HCEC 1CT (cell line): ENCODE results near the gene SERTAD1.

Experiments
- DNase-seq: peaks from one replicate; pipeline ENCODE4 v3.0.0-alpha.2; 2017

SERTAD1 gene

DNA sequence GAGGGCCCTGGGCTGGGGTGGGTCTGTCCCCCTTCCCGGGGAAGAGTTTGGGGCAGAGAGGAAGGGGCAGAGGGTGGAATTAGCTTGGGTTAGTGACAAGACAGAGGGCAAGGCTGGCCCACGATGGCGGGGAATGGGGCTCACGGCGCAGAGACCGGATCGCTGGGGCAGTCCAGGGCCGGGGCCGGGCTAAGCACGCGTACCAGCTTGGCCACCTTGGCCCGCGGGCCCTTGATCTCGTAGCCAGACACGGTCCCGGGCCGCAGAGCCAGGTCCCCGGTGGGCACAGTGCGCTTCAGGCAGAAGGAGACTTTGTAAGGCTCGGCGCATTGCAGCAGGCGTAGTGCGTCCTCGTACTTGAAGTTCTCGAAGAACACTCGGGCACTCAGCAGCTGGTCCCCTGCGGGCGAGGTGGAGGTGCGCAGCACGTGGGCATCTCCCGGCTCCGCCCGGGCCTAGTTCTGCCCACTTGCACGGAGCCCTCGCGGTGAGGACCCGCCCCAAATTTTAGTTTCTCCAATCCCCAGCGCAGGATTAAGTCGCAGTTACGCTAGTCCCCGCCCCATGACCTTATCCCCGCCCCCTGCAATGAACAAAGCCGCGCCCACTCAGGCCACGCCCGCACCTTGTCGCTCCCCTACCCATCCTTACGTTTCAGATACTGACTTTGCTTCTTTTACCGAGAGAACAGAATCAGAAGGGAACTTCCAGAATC lies 27.2 kb downstream of the SERTAD1 start:
- no peak for DNase-seq

DNA sequence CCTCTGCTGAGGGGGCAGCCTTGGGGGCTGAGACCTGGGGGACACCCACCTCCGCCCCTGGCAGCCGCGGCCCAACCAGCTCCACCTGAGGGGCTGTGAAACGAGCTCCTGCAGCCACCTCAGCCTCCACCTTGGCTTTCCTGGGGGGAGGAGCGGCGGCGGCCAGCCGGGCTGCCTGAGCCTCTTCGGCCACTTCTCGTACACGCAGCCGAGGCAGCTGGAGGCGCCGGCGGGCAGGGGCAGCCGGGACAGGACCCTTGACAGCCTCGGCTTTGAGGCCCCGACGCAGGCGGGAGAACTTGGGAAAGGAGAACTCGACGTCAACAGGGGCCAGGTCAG lies 28.3 kb downstream of the SERTAD1 start:
- DNase-seq, result no peak

DNA sequence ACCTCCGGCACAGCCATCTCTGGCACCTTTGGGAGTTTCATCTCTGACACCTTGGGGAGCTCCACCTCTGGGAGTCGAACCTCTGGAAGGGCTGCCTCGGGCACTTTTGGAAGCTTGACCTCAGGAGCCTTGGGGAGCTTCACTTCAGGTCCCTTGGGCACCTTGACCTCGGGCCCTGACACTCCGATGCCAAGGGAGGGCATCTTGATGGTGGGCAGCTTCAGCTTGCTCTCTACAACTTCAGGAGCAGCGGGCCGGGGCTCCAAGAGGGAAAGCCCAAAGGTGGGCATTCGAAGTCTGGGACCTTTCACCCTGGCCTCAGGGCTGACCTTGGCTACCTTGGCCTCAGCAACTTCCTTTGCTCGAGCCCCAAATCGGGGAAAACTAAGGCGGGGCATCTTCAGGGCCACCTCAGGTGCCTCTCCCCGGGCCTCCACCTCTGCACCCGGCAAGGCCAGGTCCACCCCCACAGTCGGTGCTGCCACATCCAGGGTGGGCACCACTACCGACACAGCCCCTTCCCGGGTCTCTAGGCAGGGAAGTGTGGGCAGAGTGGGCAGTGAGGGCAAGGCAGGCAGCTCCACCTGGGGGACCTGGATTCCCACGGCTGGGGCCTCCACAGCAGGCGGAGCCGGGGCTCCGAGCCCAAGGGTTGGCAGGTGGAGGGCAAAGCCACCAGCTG lies 28.8 kb downstream of the SERTAD1 start:
- no peak for DNase-seq

- DNase-seq, result no peak
These were observed 29.8 kb downstream of the SERTAD1 start for GRCh38 chr19:40395956-40396355.

DNA sequence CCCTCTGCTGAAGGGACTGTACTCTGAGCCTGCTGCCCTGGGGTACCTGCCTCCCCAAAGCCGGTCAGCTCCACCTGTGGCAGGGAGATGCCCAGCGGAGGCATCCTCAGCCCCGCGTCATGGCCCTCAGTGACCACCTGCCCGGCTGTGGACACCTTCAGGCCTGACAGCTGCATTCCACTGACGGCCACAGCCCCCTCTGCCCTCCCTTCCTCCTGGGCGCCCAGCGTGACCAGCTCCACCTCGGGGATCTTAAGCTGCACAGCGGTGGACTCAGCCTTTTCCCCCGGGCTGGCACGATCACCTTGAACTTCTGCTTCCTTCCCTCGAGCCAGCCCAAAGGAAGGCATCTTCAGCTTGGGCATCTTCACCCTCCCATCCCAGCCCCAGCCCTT lies 31.0 kb downstream of the SERTAD1 start:
- DNase-seq, result no peak

GRCh38 chr19:40393894-40394815 lies 31.6 kb downstream of the SERTAD1 start:
- DNase-seq, result no peak

DNA sequence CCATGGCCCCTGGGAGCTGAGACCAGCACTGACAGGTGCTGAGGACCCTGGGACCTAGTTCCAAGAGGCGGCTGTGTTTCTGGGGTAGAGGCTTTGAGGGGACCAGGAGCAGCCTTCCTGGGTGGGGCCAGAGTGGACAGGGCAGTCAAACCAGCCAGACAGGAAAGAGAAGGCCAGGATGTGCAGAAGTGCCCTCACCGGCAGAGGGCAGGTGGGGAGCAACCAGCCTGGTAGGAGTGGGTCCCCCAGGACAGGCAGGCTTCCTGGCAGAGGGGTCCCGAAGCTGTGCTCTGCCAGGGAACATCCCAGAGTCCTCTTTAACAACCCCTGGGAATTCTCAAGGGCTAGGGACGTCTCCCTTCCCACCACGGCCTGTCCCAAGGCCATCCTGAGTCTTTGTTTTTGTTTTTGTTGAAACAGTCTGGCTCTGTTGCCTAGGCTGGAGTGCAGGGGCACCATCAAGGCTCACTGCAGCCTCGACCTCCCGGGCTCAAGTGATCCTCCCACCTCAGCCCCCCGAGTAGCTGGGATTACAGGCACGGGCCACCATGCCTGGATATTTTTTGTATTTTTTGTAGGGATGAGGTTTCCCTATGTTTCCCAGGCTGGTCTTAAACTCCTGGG lies 32.8 kb downstream of the SERTAD1 start:
- DNase-seq, result no peak

- DNase-seq, result no peak
These were observed 33.7 kb downstream of the SERTAD1 start for GRCh38 chr19:40392123-40392522.

DNA sequence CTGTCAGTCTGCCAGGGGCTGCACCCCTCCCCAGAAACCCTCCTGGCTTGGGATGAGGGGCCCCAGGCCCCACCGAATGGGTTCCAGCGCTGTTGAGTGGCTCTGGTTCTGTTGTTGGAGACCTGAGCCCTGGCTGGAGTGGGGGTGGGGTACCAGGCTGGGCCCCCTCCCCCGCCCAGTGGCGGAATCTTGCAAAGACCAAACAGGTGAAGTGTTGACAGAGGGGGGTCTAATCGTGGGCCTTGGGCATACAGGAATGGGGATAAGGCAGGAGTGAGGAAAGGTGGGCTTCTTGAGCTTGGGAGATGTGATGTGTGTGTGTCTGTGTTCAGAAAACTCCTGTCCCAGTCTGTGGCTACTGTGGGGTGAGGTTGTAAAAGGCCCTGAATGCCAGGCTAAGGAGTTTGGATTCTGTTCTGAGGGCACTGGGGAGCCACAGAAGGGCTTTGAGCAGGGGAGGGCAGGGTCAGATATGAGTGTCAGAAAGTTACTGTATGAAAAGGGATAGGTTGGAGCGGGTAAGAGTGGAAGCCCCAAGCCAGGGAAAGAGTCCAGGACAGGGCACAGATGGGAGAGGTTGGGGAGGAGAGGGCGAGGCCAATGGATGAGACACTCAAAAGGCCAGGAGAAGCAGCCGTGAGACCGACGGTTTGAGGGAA lies 35.6 kb downstream of the SERTAD1 start, which contains the start of gene HIPK4:
Gene HIPK4, minus strand, starts transcription at position 98 of the 659 bp plus-strand sequence. CDS start 279 bp downstream, outside the sequence.
- no peak for DNase-seq

- no peak for DNase-seq
These were observed 36.2 kb downstream of the SERTAD1 start for GRCh38 chr19:40389404-40390083.

DNA sequence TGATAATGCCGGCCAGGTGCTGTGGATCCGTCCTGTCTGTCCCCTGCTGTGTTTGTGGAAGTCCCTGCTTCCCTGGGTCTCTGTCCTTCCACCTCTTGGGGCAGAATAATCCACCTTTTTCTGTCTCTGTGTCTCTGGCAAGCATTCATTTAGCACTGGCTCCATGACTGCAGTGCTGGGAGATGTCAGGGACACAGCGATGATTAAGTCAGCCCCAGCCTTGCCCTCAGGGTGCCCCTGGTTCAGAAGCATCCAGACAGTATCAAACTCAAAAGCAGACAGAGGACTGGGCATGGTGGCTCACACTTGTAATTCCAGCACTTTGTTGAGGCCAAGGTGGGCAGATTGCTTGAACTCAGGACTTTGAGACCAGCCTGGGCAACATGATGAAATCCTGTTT lies 37.3 kb downstream of the SERTAD1 start:
- no peak for DNase-seq

DNA sequence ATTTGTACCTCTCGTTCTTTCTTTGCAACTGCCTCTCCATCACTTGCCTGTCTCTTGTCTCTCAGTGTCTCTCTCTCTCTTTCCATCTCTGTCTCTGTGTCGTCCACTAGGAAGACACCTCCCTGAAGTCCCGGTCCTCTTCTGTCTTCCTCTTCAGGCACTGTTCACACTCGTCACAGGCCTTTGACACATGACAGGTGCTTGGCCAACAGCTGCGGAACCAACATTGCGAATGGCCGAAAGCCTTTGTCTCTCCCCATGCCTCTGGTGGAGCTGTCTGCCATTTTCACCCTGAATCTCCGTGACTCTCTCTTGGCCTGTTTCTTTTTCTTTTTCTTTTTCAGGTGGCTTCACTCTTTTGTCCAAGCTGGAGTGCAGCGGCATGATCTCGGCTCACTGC lies 38.6 kb downstream of the SERTAD1 start:
- DNase-seq, result no peak

DNA sequence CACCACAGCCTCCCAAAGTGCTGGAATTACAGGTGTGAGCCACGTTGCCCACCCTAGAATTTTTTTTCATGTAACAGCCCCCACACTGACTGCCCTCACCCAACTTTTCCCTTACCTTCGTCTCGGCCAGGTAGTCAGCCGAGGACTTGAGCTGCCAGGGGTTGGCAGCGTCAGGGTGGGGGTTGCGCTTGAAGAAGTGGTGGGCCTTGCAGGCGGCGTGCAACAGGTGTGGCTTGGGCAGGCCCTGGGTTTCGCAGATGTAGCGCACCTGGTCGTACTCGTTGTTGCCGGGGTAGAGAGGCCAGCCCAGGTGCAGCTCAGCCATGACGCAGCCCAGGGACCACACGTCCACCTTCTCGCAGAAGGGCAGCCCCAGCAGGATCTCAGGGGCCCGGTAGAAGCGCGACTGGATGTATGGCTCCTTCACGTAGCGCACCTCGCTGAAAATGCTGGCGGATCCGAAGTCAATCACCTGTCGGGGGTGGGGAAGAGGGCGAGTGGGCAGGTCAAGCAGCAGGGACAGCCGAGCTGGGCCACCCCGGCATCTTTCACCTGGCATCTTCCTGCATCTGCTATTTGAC lies 42.0 kb downstream of the SERTAD1 start:
- DNase-seq, result no peak

GRCh38 chr19:40381321-40381720 lies 44.5 kb downstream of the SERTAD1 start:
- no peak for DNase-seq

DNA sequence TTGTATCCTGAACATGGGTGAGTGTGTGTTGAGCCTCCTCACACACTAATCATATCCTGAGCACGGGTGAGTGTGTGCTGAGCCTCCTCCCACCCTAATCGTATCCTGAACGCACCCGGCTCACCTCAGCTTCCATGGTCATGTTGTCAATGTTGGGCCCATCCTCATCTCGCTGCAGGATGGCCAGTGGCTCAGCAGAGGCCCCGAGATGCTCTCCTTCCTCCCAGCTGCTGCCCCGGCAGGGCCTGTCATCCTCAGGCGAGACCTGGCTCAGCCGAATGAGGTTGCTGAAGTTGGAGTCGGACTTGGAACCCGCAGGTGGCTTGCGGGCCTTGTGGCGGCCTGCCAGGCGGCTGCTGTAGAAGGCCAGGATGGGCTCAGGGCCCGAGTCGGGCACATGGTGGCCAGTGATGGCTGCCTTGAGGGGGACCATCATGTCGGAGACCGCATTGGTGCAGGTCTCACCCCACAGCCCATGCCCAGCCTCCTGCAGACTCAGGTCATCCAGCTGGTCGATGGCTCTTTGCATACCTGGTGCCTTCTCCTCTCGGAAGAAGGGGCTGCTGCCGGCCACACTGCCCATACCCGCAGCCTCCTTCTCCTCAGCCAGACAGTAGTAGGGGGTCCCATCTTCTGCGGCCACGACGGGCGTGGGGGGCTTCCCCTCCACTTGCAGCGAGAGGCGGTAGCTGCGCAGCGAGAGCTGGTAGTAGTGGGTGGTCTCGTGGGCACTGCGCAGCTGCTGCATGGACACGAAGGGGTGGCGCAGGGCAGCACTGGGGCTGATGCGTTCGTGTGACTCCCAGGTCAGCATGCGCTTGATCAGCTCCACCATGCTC lies 45.4 kb downstream of the SERTAD1 start:
- DNase-seq, result no peak

DNA sequence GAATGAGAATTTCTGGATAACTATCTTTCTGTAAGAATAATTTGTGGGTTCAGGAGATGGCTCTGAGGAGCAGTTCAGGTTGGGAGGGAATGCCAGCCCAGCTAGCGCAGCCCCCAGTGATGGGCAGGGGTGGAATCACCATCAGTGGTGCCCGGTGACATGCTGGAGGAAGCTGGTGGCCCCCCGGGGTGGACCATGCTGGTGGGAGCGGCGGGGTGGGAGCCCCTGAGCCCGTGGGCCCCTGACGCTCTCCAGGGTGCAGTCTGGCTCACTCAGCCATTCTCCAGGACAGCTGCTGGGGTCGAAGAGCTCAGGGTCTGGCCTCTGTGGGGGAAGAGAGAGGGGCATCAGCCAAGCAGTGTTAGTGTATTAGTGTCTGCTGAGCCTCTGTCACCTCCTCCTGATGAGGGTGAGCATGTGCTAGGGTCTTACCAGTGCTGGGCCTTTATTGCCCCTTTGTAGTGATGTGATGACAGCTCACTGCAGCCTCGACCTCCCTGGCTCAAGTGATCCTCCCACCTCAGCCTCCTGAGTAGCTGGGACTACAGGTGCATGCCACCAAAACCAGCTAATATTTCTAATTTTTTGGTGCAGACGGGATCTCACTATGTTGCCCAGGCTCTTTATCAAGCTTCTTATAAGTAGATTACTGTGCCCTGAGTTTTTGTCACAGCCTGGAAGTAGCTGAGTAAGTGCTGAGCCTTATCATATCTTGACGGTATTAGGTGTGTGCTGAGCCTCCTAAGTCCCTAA lies 46.2 kb downstream of the SERTAD1 start:
- no peak for DNase-seq

DNA sequence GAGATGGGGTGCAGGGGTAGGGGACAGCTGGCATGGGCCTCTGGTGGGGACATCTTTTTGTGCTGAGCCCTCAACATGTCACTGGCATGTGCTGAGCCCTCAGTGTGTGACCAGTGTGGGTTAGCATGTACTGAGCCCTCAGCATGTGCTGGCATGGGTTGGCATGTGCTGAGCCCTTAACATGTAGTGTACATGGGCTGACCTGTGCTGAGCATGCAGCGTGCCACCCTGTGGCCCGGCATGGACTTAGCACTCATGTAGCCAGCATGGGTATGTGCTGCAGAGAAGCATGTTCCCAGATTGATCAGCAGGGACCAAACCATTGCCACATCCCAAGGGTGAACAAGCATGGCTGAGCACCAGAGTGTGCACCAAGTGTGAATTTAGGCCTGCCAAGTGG lies 47.3 kb downstream of the SERTAD1 start:
- no peak for DNase-seq

GRCh38 chr19:40377876-40378385 lies 47.9 kb downstream of the SERTAD1 start:
- DNase-seq, result no peak

GRCh38 chr19:40376286-40376862 lies 49.4 kb downstream of the SERTAD1 start:
- no peak for DNase-seq
